H1 (cell line): ENCODE measurements around the gene SMAGP. TPM values are rescaled to one million over a fixed set of nuclear protein-coding genes. Genes with fewer than 3 reads are reported as not detected.

Experiments
- CHD7 ChIP-seq: fragments of 300-600 bp; sonication (generic); IDR thresholded peaks from 2 replicates; pipeline ENCODE4 v1.7.1; 2012; ENCODE audit warnings: low read length, moderate library complexity, mild to moderate bottlenecking, inconsistent platforms; ENCODE audit not compliant: insufficient replicate concordance
- polyA plus RNA-seq, 7 experiments: library from polyadenylated mRNA; depleted of rRNA in 3 of 7; stranded (reverse) in 5 of 7; unstranded in 2 of 7; fragments of >200 nt in 5 of 7; fragments of 200-250 nt in 2 of 7; gene quantifications; 1 replicate in 5 of 7; 2 replicates in 1 of 7; 4 replicates in 1 of 7; pipeline versions ENCODE4 v1.2.1 to v1.2.3, GENCODE V29; 2011 to 2013; ENCODE audit warnings: missing spikeins in 2 of 7, mixed read lengths in 2 of 7
- total RNA-seq: library from RNA; stranded (reverse); fragmentation: NEBNext Ultra II Directional; extraction: Animal tissue kit (Norgen Biotek cat#: 25700); gene quantifications from 2 replicates; pipeline ENCODE4 v1.2.1, GENCODE V29; 2021

SMAGP gene
- total and polyA plus RNA-seq, 2 of the 8 experiments (the other 6 are each of a cell fraction or from before 2014, with no cell fraction given) = 9.4 to 12.7 TPM

DNA sequence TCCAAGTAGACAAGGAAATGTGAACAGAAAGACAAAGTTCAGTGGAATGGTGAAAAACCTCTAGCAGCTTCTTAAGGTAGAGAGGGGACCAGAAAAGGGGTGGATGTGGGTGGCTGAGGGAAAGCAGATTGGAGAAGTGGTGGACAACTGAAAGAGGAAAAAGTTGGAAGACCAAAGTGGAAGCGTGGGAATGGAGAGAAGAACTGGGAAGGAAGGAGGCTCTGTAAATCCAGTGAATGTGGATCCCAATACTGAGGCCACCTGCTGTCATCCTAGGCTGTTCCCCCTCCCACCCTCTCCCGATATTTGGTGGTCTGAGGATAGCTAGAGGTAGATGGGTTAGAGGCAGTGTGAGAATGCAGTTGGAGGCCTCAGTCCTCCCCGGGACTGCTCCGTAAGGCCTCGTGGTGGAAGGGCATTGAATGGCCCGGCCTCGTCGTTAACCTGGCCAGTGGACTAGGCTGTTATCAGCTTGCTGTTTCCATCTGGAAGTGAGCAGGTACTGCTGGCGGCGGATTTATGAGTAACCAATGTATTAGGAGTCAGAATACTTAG lies 51.5 kb downstream of the SMAGP start (continued):
- TF ChIP-seq CHD7 = no peak
